Natural killer cell (primary cell): ENCODE results near the gene CD300LB. TPM values are rescaled to one million over a fixed set of nuclear protein-coding genes. Genes with fewer than 3 reads are reported as not detected.

Source experiments
- ATAC-seq, 3 donors: fragments of 150-1000 bp in 2 of 3; fragments of 200-7000 bp in 1 of 3; cut with Tn5 transposase; 1 replicate in 1 of 3; 2 replicates in 2 of 3; pipeline ENCODE4 v1.10.0; 2021; ENCODE audit warnings: mild to moderate bottlenecking in 2 of 3, moderate library complexity in 2 of 3
- DNase-seq, 2 donors: peaks; one replicate each; pipeline versions ENCODE4 v3.0.0 to v3.0.0-alpha.2; 2013 to 2021; ENCODE audit warnings: mixed read lengths in 1 of 2
- H3K27ac ChIP-seq: one replicate; pipeline ENCODE4 v1.5.1; 2013; ENCODE audit warnings: mild to moderate bottlenecking, low read length
- H3K27me3 ChIP-seq: one replicate; pipeline ENCODE4 v1.6.1; 2013; ENCODE audit warnings: low read length; ENCODE audit not compliant: control insufficient read depth, insufficient read depth
- H3K36me3 ChIP-seq: one replicate; pipeline ENCODE4 v1.6.1; 2013; ENCODE audit warnings: low read length; ENCODE audit not compliant: control insufficient read depth, insufficient read depth
- H3K4me1 ChIP-seq: one replicate; pipeline ENCODE4 v1.6.1; 2013; ENCODE audit warnings: low read length; ENCODE audit not compliant: control insufficient read depth, insufficient read depth
- H3K4me3 ChIP-seq: one replicate; pipeline ENCODE4 v1.5.1; 2013; ENCODE audit warnings: low read length
- H3K9me3 ChIP-seq: one replicate; pipeline ENCODE4 v1.6.1; 2013; ENCODE audit warnings: low read length; ENCODE audit not compliant: control insufficient read depth, insufficient read depth
- H3K27ac Mint-ChIP-seq, 2 donors: one replicate each; pipeline ENCODE4 v1.8.0; 2022; ENCODE audit warnings: mild to moderate bottlenecking in 2 of 2, mixed read lengths in 2 of 2, moderate library complexity in 1 of 2
- H3K27me3 Mint-ChIP-seq, 2 donors: one replicate each; pipeline ENCODE4 v1.8.0; 2022; ENCODE audit warnings: low read depth in 2 of 2, mixed read lengths in 2 of 2
- H3K36me3 Mint-ChIP-seq: one replicate; pipeline ENCODE4 v1.8.0; 2022; ENCODE audit warnings: mixed read lengths
- H3K4me1 Mint-ChIP-seq, 2 donors: one replicate each; pipeline ENCODE4 v1.8.0; 2022; ENCODE audit warnings: mixed read lengths in 2 of 2
- H3K4me3 Mint-ChIP-seq: one replicate; pipeline ENCODE4 v1.8.0; 2022; ENCODE audit warnings: mild to moderate bottlenecking, moderate library complexity, mixed read lengths
- H3K9me3 Mint-ChIP-seq, 2 donors: one replicate each; pipeline ENCODE4 v1.8.0; 2022; ENCODE audit warnings: mixed read lengths in 2 of 2
- CTCF ChIP-seq: fragments of 200-600 bp; IDR thresholded peaks from one replicate; pipeline ENCODE4 v1.8.0; 2022; ENCODE audit warnings: antibody characterized with exemption
- WGBS: methylation state at CpG from one replicate; pipeline ENCODE4 v1.1.7; 2013; ENCODE audit warnings: missing lambda C conversion rate; ENCODE audit not compliant: insufficient coverage; 5-methylcytosine and 5-hydroxymethylcytosine counted together
- intact Hi-C: fragments of 100-400 bp; cut with micrococcal nuclease; formaldehyde crosslinking; loops from one replicate; pipeline ENCODE4 v1.14.2; 2022
- total RNA-seq, 4 donors: library from RNA; stranded (reverse); fragments of 120-200 nt in 1 of 4; gene quantifications; one replicate each; pipeline versions ENCODE4 v1.2.3 to v1.2.4, GENCODE V29; 2013 to 2022

The CD300LB gene
- total RNA-seq, 3 donors from 2014 or later (not counting 1 experiment from before 2014, with no cell fraction given): 2.0 to 4.9 (median 3.5) TPM

GRCh38 chr17:74516561-74517328 is 14.5 kb downstream of the CD300LB start:
- no peaks in the 10 kb centered on the region for H3K27me3 ChIP-seq
- H3K36me3 ChIP-seq: no peaks in the 10 kb centered on the region
- intact Hi-C loops: no loop called here
- H3K36me3 Mint-ChIP-seq: peaks cover 8% of the 10 kb centered on the region
- H3K9me3 ChIP-seq: peaks cover 2% of the 10 kb centered on the region
- H3K27ac ChIP-seq: no peak overlapping the region
- TF ChIP-seq CTCF: no peak
- H3K4me1 Mint-ChIP-seq: peaks cover 37% of the 10 kb centered on the region in 2 donors
- H3K4me3 ChIP-seq: no peak overlapping the region
- WGBS: 100% methylated on average over 2 of the region's 3 CpGs
- H3K27ac Mint-ChIP-seq: peak overlapping the region; percentile 48 to 62
- H3K9me3 Mint-ChIP-seq: peaks cover 2 to 10% of the 10 kb centered on the region in 2 donors
- peaks cover 8 to 10% of the 10 kb centered on the region in 2 donors for H3K27me3 Mint-ChIP-seq
- no peak overlapping the region for H3K4me3 Mint-ChIP-seq
- ATAC-seq (no peak), DNase-seq (no peak)
- H3K4me1 ChIP-seq: peaks cover 30% of the 10 kb centered on the region

- H3K9me3 Mint-ChIP-seq: peaks cover 2 to 10% of the 10 kb centered on the region in 2 donors
- 78% methylated on average over 4 of the region's 4 CpGs for WGBS
- ATAC-seq: no peak
- H3K4me3 Mint-ChIP-seq: no peak overlapping the region
- Histone ChIP-seq H3K27me3 (no peaks in the 10 kb centered on the region), H3K4me3 (no peak overlapping the region), H3K4me1 (peaks cover 22% of the 10 kb centered on the region), H3K36me3 (no peaks in the 10 kb centered on the region), H3K27ac (no peak overlapping the region), H3K9me3 (peaks cover 2% of the 10 kb centered on the region)
- intact Hi-C loops: loop anchor here (2.0 kb wide), 1 partner anchor 17 kb away; no protein-coding TSS in a partner anchor
- H3K27ac Mint-ChIP-seq: peak overlapping the region; percentile 48 to 62
- H3K4me1 Mint-ChIP-seq: peaks cover 29% of the 10 kb centered on the region in 2 donors
- no peak for TF ChIP-seq CTCF
- H3K27me3 Mint-ChIP-seq: peaks cover 8 to 10% of the 10 kb centered on the region in 2 donors
- peaks cover 8% of the 10 kb centered on the region for H3K36me3 Mint-ChIP-seq
- DNase-seq: no peak
Observed at GRCh38 chr17:74515941-74516340, 15.3 kb downstream of the CD300LB start.

- H3K9me3 Mint-ChIP-seq: peaks cover 2 to 10% of the 10 kb centered on the region in 2 donors
- H3K4me3 ChIP-seq: no peak overlapping the region
- intact Hi-C loops: loop anchor here (2.0 kb wide), 1 partner anchor 18 kb away; no protein-coding TSS in a partner anchor
- ATAC-seq (peak; percentile 50 to 62 (median 62)), DNase-seq (peak in 1 of 2 donors; percentile 78)
- 97% methylated on average over 10 of the region's 10 CpGs for WGBS
- peak overlapping the region; percentile 82 for H3K4me3 Mint-ChIP-seq
- H3K36me3 Mint-ChIP-seq: peaks cover 8% of the 10 kb centered on the region
- H3K4me1 ChIP-seq: peaks cover 10% of the 10 kb centered on the region
- no peaks in the 10 kb centered on the region for H3K27me3 ChIP-seq
- H3K36me3 ChIP-seq: no peaks in the 10 kb centered on the region
- peaks cover 8 to 10% of the 10 kb centered on the region in 2 donors for H3K27me3 Mint-ChIP-seq
- peak overlapping the region; percentile 97 for H3K27ac Mint-ChIP-seq
- peak overlapping the region; percentile 5 for H3K27ac ChIP-seq
- peaks cover 2% of the 10 kb centered on the region for H3K9me3 ChIP-seq
- TF ChIP-seq CTCF: no peak
- peaks cover 17 to 20% of the 10 kb centered on the region in 2 donors for H3K4me1 Mint-ChIP-seq
Observed at GRCh38 chr17:74514632-74515334, 16.5 kb downstream of the CD300LB start.
